SKM-1 treated with dmso at 0.1 percent for 144 hours (cell line): ENCODE data around the gene RAD54L.
"Not testable (repeated sequence)": the region's sequence is repeated elsewhere in the genome, so short reads cannot be mapped to it uniquely, and the experiment has no call there.

ENCODE experiments used
- DNase-seq: peaks from one replicate; lab custom pipeline; 2025; ENCODE audit not compliant: unreplicated experiment; lab: John Stamatoyannopoulos, UW

The RAD54L gene

GRCh38 chr1:46238865-46239264, 8.7 kb upstream of the RAD54L start:
- not testable (repeated sequence) for DNase-seq

- not testable (repeated sequence) for DNase-seq
These were observed 5.8 kb upstream of the RAD54L start for GRCh38 chr1:46241733-46242132.

GRCh38 chr1:46242918-46243317, 4.6 kb upstream of the RAD54L start:
- DNase-seq = no peak

GRCh38 chr1:46243831-46244230, 3.7 kb upstream of the RAD54L start:
- not testable (repeated sequence) for DNase-seq

- peak; percentile 42 for DNase-seq
These were observed 2.7 kb upstream of the RAD54L start for GRCh38 chr1:46244656-46245371.

- DNase-seq = not testable (repeated sequence)
These were observed 1.4 kb upstream of the RAD54L start for GRCh38 chr1:46246136-46246535.

- peak; percentile 60 for DNase-seq
These were observed 771 bp upstream of the RAD54L start for GRCh38 chr1:46246548-46247435.

- peak; percentile 43 for DNase-seq
These were observed 758 bp downstream of the RAD54L start for GRCh38 chr1:46248122-46248920.

GRCh38 chr1:46254668-46255067, 7.1 kb downstream of the RAD54L start:
- no peak for DNase-seq

GRCh38 chr1:46256523-46256922, 9.0 kb downstream of the RAD54L start:
- no peak for DNase-seq

GRCh38 chr1:46262508-46262907, 14.9 kb downstream of the RAD54L start:
- no peak for DNase-seq

GRCh38 chr1:46263146-46263545, 15.6 kb downstream of the RAD54L start:
- no peak for DNase-seq

GRCh38 chr1:46268578-46268977, 21.0 kb downstream of the RAD54L start:
- DNase-seq = no peak

GRCh38 chr1:46274225-46275029, 26.9 kb downstream of the RAD54L start:
- DNase-seq = no peak

- no peak for DNase-seq
These were observed 27.4 kb downstream of the RAD54L start for GRCh38 chr1:46275030-46275337.

GRCh38 chr1:46277658-46278373, 30.3 kb downstream of the RAD54L start:
- DNase-seq = no peak

- DNase-seq = no peak
These were observed 31.2 kb downstream of the RAD54L start for GRCh38 chr1:46278807-46279206.

GRCh38 chr1:46280092-46280491, 32.5 kb downstream of the RAD54L start:
- no peak for DNase-seq

GRCh38 chr1:46281021-46281420, 33.5 kb downstream of the RAD54L start:
- no peak for DNase-seq

- DNase-seq = no peak
These were observed 36.5 kb downstream of the RAD54L start for GRCh38 chr1:46284058-46284457.
